HG03175 (cell line): Measurements from ENCODE around the gene VPS18.

Source experiments
- ATAC-seq: cut with Tn5 transposase; IDR thresholded peaks from one replicate; pipeline ENCODE4 v1.9.1; 2021; ENCODE audit warnings: mild to moderate bottlenecking, moderate library complexity; ENCODE audit not compliant: unreplicated experiment

VPS18 gene

GRCh38 chr15:40900256-40901052 lies 6.2 kb downstream of the VPS18 start:
- ATAC-seq, result no peak

GRCh38 chr15:40901053-40901443 lies 6.8 kb downstream of the VPS18 start:
- ATAC-seq, result no peak

- no peak for ATAC-seq
Observed at GRCh38 chr15:40902605-40903561, 8.6 kb downstream of the VPS18 start.

- ATAC-seq, result no peak
Observed at GRCh38 chr15:40904552-40905201, 10.4 kb downstream of the VPS18 start.

- ATAC-seq, result peak; percentile 73
Observed at GRCh38 chr15:40906091-40906990, 12.1 kb downstream of the VPS18 start.

- ATAC-seq, result peak; percentile 23
Observed at GRCh38 chr15:40906991-40907802, 12.9 kb downstream of the VPS18 start.

GRCh38 chr15:40908095-40908494 lies 13.8 kb downstream of the VPS18 start:
- no peak for ATAC-seq

- ATAC-seq, result no peak
Observed at GRCh38 chr15:40909662-40910630, 15.7 kb downstream of the VPS18 start.

- no peak for ATAC-seq
Observed at GRCh38 chr15:40911141-40911540, 16.9 kb downstream of the VPS18 start.

- no peak for ATAC-seq
Observed at GRCh38 chr15:40911693-40912092, 17.4 kb downstream of the VPS18 start.

GRCh38 chr15:40912478-40912877 lies 18.2 kb downstream of the VPS18 start:
- ATAC-seq, result no peak

GRCh38 chr15:40914013-40914412 lies 19.8 kb downstream of the VPS18 start:
- no peak for ATAC-seq

- no peak for ATAC-seq
Observed at GRCh38 chr15:40914486-40914885, 20.2 kb downstream of the VPS18 start.

GRCh38 chr15:40915116-40915661 lies 20.9 kb downstream of the VPS18 start:
- no peak for ATAC-seq

- ATAC-seq, result no peak
Observed at GRCh38 chr15:40915679-40916078, 21.4 kb downstream of the VPS18 start.

GRCh38 chr15:40917585-40917984 lies 23.3 kb downstream of the VPS18 start:
- ATAC-seq, result no peak

GRCh38 chr15:40918146-40918798 lies 24.0 kb downstream of the VPS18 start:
- ATAC-seq, result no peak
